Activated T-cell treated with anti-CD3 and anti-CD28 coated beads, Interleukin-2, amount 50 U/mL, for 72 hours (primary cell): Measurements from ENCODE around the gene AFF2. TPM values are rescaled to one million over a fixed set of nuclear protein-coding genes. Genes with fewer than 3 reads are reported as not detected.

Experiments used
- ATAC-seq, 2 donors: fragments of 150-1000 bp; cut with Tn5 transposase; replicated peaks in 1 of 2; 2 replicates each; pipeline ENCODE4 v1.10.0; 2021; ENCODE audit warnings: moderate library complexity in 2 of 2, mild to moderate bottlenecking in 1 of 2
- DNase-seq, 2 donors: peaks; one replicate each; pipeline ENCODE4 v3.0.0; 2021 to 2022; ENCODE audit warnings: mixed read lengths in 1 of 2
- H3K27ac Mint-ChIP-seq: one replicate; pipeline ENCODE4 v1.8.0; 2022; ENCODE audit warnings: mild to moderate bottlenecking, moderate library complexity, mixed read lengths
- H3K27me3 Mint-ChIP-seq: one replicate; pipeline ENCODE4 v1.8.0; 2022; ENCODE audit warnings: low read depth, mixed read lengths
- H3K36me3 Mint-ChIP-seq, 2 donors: one replicate each; pipeline ENCODE4 v1.8.0; 2022; ENCODE audit warnings: mixed read lengths in 2 of 2, mild to moderate bottlenecking in 1 of 2; ENCODE audit not compliant: insufficient read depth in 2 of 2
- H3K4me1 Mint-ChIP-seq: one replicate; pipeline ENCODE4 v1.8.0; 2022; ENCODE audit warnings: low read depth, mixed read lengths
- H3K4me3 Mint-ChIP-seq, 2 donors: one replicate each; pipeline ENCODE4 v1.8.0; 2022; ENCODE audit warnings: mild to moderate bottlenecking in 2 of 2, mixed read lengths in 2 of 2, moderate library complexity in 2 of 2
- H3K9me3 Mint-ChIP-seq, 2 donors: one replicate each; pipeline ENCODE4 v1.8.0; 2022; ENCODE audit warnings: mixed read lengths in 2 of 2
- total RNA-seq, 2 donors: library from RNA; stranded (reverse); gene quantifications; one replicate each; pipeline ENCODE4 v1.2.3, GENCODE V29; 2022

The AFF2 gene
- total RNA-seq, 2 donors from 2014 or later = 1.4 to 2.8 TPM

DNA sequence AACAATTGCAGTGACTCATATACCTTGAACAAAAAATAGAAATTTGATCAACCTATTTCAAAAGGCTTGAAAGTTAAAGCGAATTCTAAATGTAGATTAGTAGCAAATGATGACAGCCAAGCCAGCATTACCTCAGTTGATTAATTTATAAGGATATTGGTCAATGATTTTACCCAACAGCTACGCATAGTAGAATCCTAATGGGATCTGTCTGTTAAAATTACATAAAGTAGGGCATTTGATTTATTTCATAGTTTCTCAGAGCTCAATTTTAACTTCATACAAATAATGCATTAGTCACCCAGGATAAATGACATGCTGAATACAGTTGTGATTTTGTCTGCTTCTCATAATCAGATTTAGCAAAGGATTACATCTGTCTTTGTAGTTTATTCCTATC lies 12.0 kb downstream of the AFF2 start:
- ATAC-seq (no peak), DNase-seq (no peak)
- Mint-ChIP-seq H3K36me3 (no peaks in the 10 kb centered on the region), H3K4me3 (no peak overlapping the region), H3K27ac (no peak overlapping the region), H3K4me1 (no peaks in the 10 kb centered on the region), H3K27me3 (peaks cover 34% of the 10 kb centered on the region), H3K9me3 (no peaks in the 10 kb centered on the region)

DNA sequence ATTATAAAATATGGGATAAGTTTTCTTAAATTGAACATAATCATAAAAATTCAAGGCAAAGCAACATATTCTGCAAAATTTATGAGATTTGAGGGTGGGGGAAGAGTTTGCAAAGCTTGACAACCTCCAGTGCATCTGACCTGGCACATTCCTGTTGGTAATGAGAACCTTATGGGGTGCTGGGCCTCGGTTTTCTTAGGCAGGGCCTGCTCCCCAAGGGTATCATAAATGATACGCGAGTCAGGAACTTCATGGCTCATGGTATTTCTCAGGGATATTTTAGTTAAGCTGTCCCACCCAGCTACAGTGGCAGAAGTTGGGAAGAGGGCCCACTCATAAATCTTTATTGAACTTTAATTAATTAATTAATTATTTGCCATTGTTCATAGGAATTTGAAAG lies 13.2 kb downstream of the AFF2 start:
- H3K4me3 Mint-ChIP-seq = no peak overlapping the region
- H3K4me1 Mint-ChIP-seq = no peaks in the 10 kb centered on the region
- DNase-seq (no peak), ATAC-seq (no peak)
- no peak overlapping the region for H3K27ac Mint-ChIP-seq
- H3K9me3 Mint-ChIP-seq = no peaks in the 10 kb centered on the region
- H3K27me3 Mint-ChIP-seq = peaks cover 25% of the 10 kb centered on the region
- no peaks in the 10 kb centered on the region for H3K36me3 Mint-ChIP-seq

DNA sequence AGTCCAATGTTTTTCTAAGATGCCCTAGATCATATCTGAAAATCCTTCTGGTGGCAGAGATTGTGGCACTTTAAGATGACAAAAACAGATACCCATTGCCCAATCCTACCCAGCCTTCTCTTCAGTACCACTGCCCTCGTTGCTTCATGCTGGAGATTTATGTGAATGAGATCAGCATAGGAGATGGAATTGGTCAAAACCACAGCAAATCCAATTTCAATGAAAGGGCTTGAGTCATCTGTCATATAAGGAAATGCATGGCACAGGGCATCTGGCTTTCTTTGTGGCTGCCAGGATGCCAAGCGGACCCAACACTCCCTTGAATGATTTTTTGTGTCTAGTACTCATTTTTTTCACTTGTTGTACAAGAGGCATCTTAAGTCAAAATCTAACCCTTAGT lies 16.8 kb downstream of the AFF2 start:
- Mint-ChIP-seq H3K9me3 (no peaks in the 10 kb centered on the region), H3K27ac (no peak overlapping the region), H3K4me1 (no peaks in the 10 kb centered on the region), H3K4me3 (no peak overlapping the region), H3K27me3 (peaks cover 27% of the 10 kb centered on the region), H3K36me3 (no peaks in the 10 kb centered on the region)
- ATAC-seq (no peak), DNase-seq (no peak)

DNA sequence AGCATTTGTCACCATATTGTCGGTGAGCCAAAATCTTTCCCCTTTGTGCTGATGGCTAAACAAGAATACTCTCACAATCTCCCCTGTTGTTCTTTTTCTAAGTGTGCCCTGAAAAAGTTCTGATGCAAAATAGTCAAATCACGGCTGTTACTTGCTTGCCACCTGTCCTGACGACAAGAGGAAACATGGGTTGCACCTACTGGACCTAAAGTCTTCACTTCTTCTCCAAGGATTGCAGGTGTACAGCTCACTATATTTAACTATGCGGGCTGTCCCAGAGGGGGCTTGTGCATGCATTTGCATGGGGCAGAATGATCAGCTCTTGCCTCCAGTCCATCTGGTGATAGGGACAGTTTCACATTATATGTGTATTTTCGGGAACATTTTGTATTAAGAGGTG lies 21.6 kb downstream of the AFF2 start:
- Mint-ChIP-seq H3K27ac (no peak overlapping the region), H3K36me3 (no peaks in the 10 kb centered on the region), H3K27me3 (peaks cover 35% of the 10 kb centered on the region), H3K4me3 (no peak overlapping the region), H3K4me1 (no peaks in the 10 kb centered on the region), H3K9me3 (no peaks in the 10 kb centered on the region)
- no peak for DNase-seq
- ATAC-seq = no peak

DNA sequence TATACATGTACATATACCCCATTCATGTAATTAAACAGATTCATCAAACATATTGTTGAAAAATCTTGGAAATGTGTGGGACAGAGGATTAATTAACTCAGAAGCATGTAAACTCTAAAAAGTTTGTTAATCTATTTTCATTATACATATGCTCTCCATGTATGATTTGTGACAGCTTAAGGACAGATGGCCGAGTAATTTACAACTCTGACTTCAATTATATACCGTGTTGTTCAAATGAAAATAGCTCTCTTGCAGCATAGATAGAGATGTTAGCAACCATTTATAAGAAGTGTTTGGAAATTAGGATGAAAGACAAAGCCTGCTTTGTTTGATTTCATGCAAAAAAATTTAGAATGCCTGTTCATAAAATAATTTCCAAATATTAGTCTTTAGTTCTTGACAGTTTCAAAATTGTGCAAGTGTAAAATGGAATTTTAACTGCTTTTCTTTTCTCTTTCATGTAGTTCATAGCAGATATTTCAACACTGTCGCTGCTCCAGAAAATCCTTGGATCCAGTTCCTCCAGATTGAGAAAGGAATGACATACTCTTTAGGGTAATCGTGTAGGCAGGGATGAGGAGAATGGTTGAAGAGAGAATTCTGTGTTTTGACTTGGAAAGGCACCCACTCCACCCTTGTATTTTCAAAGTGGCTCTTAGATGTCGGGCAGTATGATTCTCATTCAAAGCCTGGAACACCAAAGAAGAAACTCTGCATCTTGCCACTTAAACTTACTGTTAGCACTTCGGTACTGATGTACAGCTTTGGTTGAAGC lies 23.1 kb downstream of the AFF2 start:
- ATAC-seq (no peak), DNase-seq (no peak)
- H3K9me3 Mint-ChIP-seq = no peaks in the 10 kb centered on the region
- no peak overlapping the region for H3K4me3 Mint-ChIP-seq
- H3K36me3 Mint-ChIP-seq = no peaks in the 10 kb centered on the region
- peaks cover 33% of the 10 kb centered on the region for H3K27me3 Mint-ChIP-seq
- no peak overlapping the region for H3K27ac Mint-ChIP-seq
- no peaks in the 10 kb centered on the region for H3K4me1 Mint-ChIP-seq

DNA sequence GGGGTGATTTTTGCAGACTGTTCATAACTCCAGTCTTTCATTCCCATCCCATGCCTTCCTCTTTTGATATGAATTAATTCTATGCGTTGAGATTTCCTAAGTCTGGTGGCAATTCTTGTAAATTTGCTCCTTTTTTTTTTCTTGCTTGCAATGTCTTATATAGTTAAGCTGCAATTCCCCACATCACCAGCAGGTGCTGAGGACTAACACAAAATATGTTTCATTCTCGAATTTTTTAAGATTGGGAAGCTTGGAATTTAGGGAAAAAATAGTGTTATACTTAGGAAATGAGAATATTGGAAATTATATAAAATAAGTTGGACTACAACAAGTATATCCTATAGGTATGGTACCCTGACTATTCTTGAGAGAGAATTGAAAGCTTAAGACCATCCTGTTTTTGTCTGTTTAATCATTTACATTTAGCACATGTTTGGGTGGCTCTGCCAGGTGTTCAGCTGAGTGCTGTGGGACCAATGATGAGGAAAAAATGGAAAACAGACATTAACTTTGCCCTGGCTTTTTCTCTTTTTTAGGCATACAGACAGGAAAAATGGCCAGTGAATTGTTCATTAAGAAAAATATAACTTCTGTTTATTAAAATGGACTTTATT lies 30.2 kb downstream of the AFF2 start:
- Mint-ChIP-seq H3K4me1 (no peaks in the 10 kb centered on the region), H3K27ac (no peak overlapping the region), H3K4me3 (no peak overlapping the region), H3K9me3 (no peaks in the 10 kb centered on the region), H3K36me3 (no peaks in the 10 kb centered on the region), H3K27me3 (peaks cover 17% of the 10 kb centered on the region)
- DNase-seq (peak; percentile 1 to 11), ATAC-seq (no peak)

DNA sequence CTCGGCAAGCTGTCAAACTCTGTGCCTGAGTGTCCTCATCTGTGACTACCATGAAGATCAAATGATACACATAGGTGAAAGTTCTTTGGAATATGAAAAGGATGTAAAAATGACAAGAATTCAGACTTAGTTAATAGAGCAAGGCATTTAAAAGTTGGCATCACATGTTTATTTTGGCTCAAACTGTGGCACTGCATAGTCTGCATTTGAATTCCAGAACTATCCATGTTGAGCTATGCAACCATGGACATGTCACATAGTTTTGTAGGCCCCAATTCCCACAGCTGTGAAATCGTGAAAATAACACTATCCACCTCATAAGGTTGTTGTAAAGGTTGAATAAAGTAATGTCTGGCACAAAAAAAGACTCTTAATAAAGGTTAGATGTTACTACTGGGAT lies 33.9 kb downstream of the AFF2 start:
- no peak for ATAC-seq
- no peaks in the 10 kb centered on the region for H3K9me3 Mint-ChIP-seq
- H3K36me3 Mint-ChIP-seq = no peaks in the 10 kb centered on the region
- H3K27me3 Mint-ChIP-seq = peaks cover 29% of the 10 kb centered on the region
- H3K27ac Mint-ChIP-seq = no peak overlapping the region
- no peaks in the 10 kb centered on the region for H3K4me1 Mint-ChIP-seq
- H3K4me3 Mint-ChIP-seq = no peak overlapping the region
- no peak for DNase-seq

DNA sequence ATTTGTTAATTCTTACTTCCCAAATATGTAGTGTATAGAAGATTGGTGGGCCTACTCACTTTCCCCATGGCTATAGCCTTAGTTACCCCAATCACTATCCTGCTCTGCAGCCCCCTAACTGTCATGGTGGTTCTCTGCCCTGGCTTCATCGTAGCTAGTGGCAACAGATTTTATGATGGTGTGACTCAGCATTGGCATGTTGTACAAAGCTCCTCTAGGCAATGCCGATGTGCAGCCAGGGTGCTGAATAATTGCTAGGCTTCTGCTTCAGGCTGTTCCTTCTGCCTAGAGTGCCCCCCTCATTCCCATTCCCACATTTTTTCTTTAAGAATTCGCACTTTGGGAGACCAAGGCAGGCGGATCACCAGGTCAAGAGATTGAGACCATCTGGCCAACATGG lies 35.2 kb downstream of the AFF2 start:
- no peak overlapping the region for H3K4me3 Mint-ChIP-seq
- peaks cover 29% of the 10 kb centered on the region for H3K27me3 Mint-ChIP-seq
- no peak overlapping the region for H3K27ac Mint-ChIP-seq
- no peaks in the 10 kb centered on the region for H3K36me3 Mint-ChIP-seq
- no peaks in the 10 kb centered on the region for H3K4me1 Mint-ChIP-seq
- DNase-seq (no peak), ATAC-seq (no peak)
- H3K9me3 Mint-ChIP-seq = no peaks in the 10 kb centered on the region

DNA sequence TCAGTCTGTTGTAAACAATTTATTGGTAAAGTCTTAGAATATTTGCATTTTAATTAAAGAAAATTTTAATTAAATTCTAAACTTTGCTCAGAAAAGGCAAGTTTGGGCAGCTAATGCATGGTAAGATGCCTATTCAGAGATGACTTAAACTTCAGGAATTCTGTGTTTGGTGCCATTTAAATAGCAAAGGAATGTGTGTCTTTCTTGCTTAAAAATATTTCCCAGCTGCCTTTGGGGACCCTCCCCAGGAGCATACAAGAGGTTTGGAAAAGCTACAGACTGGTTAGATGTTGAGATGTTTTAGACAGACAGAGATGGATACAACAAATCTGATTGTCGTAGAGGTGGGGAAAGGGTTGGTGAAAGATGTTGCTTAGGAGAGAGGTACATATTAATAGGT lies 36.5 kb downstream of the AFF2 start:
- Mint-ChIP-seq H3K4me3 (no peak overlapping the region), H3K4me1 (no peaks in the 10 kb centered on the region), H3K27ac (no peak overlapping the region), H3K27me3 (peaks cover 20% of the 10 kb centered on the region), H3K9me3 (no peaks in the 10 kb centered on the region), H3K36me3 (no peaks in the 10 kb centered on the region)
- DNase-seq (no peak), ATAC-seq (no peak)

DNA sequence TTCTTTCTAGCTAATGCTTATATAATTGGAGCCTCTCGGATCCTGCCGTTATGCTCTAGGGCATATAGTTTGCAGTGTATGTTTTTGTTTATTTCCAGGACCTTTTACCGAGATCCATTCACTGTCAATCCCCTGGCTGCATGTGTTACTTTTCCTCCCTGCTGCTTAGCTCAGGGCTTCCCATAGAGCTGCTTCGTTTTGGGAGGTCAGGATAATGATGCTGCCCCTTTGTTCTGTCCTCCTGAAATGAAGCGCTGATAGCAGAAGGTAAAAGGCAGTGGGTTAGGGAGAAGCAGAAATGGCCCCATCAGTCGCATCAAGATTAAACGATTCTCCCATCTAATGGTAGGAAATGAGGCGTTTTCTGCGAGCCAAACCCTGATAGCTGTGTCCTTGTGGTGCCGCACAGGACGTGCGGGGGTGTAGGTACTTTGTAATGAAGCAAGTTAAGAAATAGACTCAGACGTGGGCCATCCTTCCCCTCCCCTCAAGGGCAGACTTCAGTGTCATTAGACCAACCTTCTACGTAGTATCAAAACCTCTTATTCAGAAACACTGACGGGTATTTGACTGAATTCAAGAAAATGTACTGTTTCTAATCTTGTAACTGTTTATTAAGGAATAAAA lies 37.3 kb downstream of the AFF2 start:
- H3K27ac Mint-ChIP-seq = no peak overlapping the region
- H3K27me3 Mint-ChIP-seq = peaks cover 13% of the 10 kb centered on the region
- no peak overlapping the region for H3K4me3 Mint-ChIP-seq
- no peaks in the 10 kb centered on the region for H3K36me3 Mint-ChIP-seq
- no peak for ATAC-seq
- DNase-seq = no peak
- H3K9me3 Mint-ChIP-seq = no peaks in the 10 kb centered on the region
- no peaks in the 10 kb centered on the region for H3K4me1 Mint-ChIP-seq

DNA sequence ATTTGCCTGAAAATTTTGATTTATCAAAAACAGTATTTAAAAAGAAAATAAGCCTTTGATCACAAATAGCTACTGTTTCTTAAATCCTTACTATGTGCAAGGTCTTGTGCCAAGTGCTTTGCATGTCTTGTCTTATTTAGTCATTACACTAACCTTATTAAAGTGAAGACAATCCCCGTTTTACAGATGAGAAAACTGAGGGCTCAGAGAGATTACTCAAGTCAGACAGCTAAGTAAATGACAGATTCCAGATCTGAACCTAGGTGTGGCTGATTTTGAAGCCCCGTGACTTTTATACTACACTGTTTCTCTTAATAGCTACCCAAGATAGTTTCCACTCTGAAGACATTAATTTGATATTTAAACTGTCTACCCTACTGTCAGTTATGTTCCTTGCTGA lies 38.2 kb downstream of the AFF2 start:
- no peak for DNase-seq
- H3K4me1 Mint-ChIP-seq = no peaks in the 10 kb centered on the region
- H3K27me3 Mint-ChIP-seq = peaks cover 12% of the 10 kb centered on the region
- H3K9me3 Mint-ChIP-seq = no peaks in the 10 kb centered on the region
- H3K27ac Mint-ChIP-seq = no peak overlapping the region
- H3K36me3 Mint-ChIP-seq = no peaks in the 10 kb centered on the region
- H3K4me3 Mint-ChIP-seq = no peak overlapping the region
- no peak for ATAC-seq

DNA sequence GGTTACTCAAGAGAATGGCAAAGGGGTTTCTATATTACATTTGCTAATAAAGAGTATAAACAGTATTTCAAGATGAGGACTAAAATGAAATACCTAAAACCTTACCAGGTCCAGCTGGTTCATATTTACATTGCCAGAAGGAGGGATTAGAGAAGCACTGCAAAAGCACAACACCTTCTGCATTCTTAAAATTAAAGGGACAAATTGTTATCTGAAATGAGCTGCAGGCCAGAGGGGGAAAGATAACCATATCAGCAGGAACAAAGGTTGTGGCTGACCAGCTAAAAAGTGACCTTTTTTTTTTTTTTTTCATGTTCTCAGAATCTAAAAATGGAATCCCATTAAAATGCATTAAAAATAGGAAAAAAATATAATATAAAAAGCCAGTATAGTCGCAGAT lies 39.7 kb downstream of the AFF2 start:
- H3K4me1 Mint-ChIP-seq = no peaks in the 10 kb centered on the region
- peaks cover 22% of the 10 kb centered on the region for H3K27me3 Mint-ChIP-seq
- H3K36me3 Mint-ChIP-seq = no peaks in the 10 kb centered on the region
- no peak overlapping the region for H3K4me3 Mint-ChIP-seq
- DNase-seq = no peak
- H3K9me3 Mint-ChIP-seq = no peaks in the 10 kb centered on the region
- no peak for ATAC-seq
- no peak overlapping the region for H3K27ac Mint-ChIP-seq

DNA sequence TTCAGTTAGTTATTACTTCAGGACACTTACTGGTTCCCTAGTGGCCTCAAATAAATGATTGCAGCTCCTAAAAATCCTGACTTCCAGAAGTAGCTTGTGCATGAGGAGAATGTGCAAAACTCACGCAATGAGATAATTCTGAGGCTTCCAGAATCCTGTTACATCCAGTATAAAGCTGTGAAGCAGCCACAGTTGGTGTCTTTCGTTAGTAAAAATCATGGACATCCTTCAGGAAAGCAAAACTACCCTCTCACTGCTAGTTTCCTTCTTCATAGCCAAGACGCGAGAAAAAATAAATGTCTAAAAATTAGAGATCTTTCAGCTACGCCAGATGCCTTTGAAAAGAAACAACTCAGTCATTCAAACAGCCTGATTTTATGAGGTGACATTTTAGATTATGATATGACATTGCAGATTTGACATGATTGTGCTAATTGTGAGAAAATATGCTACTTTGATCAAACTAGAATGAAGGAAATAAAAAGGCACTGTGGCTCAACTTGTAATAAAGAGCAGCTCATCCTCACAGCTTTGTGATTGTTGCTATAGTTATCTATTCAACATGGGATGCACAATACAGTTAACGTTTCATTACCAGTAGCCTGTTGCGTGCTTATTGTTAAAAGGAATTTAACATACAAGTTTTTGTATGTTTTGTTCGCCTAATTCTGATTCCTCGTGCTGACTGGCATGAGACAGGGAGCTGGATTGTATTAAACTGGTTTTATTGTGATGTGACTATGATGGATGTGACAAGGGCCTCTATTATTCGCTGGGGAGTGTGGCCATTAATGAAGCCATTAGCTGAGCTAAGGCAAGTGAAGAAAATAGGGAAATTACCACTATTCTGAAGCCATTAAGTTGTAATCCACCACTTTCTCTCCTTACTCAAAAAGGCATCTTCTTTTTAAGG lies 40.5 kb downstream of the AFF2 start:
- no peak for ATAC-seq
- H3K27ac Mint-ChIP-seq = no peak overlapping the region
- no peaks in the 10 kb centered on the region for H3K4me1 Mint-ChIP-seq
- no peaks in the 10 kb centered on the region for H3K36me3 Mint-ChIP-seq
- H3K4me3 Mint-ChIP-seq = no peak overlapping the region
- H3K9me3 Mint-ChIP-seq = no peaks in the 10 kb centered on the region
- DNase-seq = no peak
- H3K27me3 Mint-ChIP-seq = peaks cover 22% of the 10 kb centered on the region
